ENCODE data around the gene FYN. TPM values are rescaled to one million over a fixed set of nuclear protein-coding genes. Genes with fewer than 3 reads are reported as not detected.

The FYN gene
- total and polyA plus RNA-seq, 10 of the 15 experiments (the other 5 are each of a cell fraction or from before 2014, with no cell fraction given) = 51.4 to 247 (median 138) TPM

GRCh38 chr6:111667931-111668330 lies 205.3 kb downstream of the FYN start:
- BruUV-seq (replicated peaks) = TSS peak; percentile 6
- intact Hi-C loops (cut with micrococcal nuclease; ENCODE audit: unreplicated experiment) (no loop called here), in situ Hi-C loops (cut with MboI) (no loop called here)
- H3K27ac ChIP-seq (ENCODE audit: control insufficient read depth, insufficient read depth) = no peak overlapping the region
- no peaks in the 10 kb centered on the region for H3K9me3 ChIP-seq (replicated peaks; ENCODE audit: control insufficient read depth, insufficient read depth, low read length)
- FAIRE-seq = no peak
- no peaks in the 10 kb centered on the region for H3K79me2 ChIP-seq (ENCODE audit: control insufficient read depth, insufficient read depth, low read length)
- ATAC-seq = no peak
- WGBS (ENCODE audit: insufficient coverage, insufficient replicate concordance, low lambda C conversion rate, missing lambda C conversion rate) = 73% methylated on average over 8 of the region's 8 CpGs
- SMC1A ChIA-PET (ENCODE audit: uncharacterized antibody, unreplicated experiment) = interaction anchor here (0.6 to 1.8 kb wide), 4 partner anchors 9 to 597 kb away, joined by 3 to 4 read pairs (median 4); a partner anchor contains a TSS
- POLR2A ChIA-PET = no interaction called here
- H2AFZ ChIP-seq (ENCODE audit: control insufficient read depth, low read depth, low read length) = no peak overlapping the region
- no peaks in the 10 kb centered on the region for H4K20me1 ChIP-seq (ENCODE audit: control insufficient read depth, insufficient read depth)
- no peak for TF ChIP-seq RAD21 (IDR thresholded peaks at IDR 0.05; ENCODE audit: insufficient read depth, low read depth, low read length)
- TF ChIP-seq MTA2 (IDR thresholded peaks at IDR 0.05; ENCODE audit: low read depth) = no peak
- no peak for TF ChIP-seq POLR2AphosphoS2 (IDR thresholded peaks at IDR 0.05; ENCODE audit: low read depth, low read length)
- no peak for TF ChIP-seq HDAC2 (IDR thresholded peaks at IDR 0.05)
- no peak for TF ChIP-seq KAT2A (conservative IDR thresholded peaks at IDR 0.05; ENCODE audit: control insufficient read depth, low read depth, low read length)
- TF ChIP-seq SKIL (IDR thresholded peaks at IDR 0.05; ENCODE audit: low read depth, poor library complexity, severe bottlenecking) = no peak
- no peak for TF ChIP-seq ZNF274 (IDR thresholded peaks at IDR 0.05; ENCODE audit: insufficient read depth, insufficient read length)
- TF ChIP-seq CBX3 (IDR thresholded peaks at IDR 0.05; ENCODE audit: borderline replicate concordance, low read depth) = no peak
- TF ChIP-seq ZNF592 (IDR thresholded peaks at IDR 0.05) = no peak
- no peak overlapping the region for H3K9ac ChIP-seq (ENCODE audit: control insufficient read depth, insufficient read depth, low read length)
- CTCF ChIA-PET = no interaction called here
- H3K4me2 ChIP-seq (ENCODE audit: control insufficient read depth, insufficient read depth) = no peak overlapping the region
- no peaks in the 10 kb centered on the region for H3K27me3 ChIP-seq (replicated peaks in 1 of 2; ENCODE audit: control insufficient read depth in 2 of 2, insufficient read depth in 2 of 2, low read length in 1 of 2)
- H3K4me1 ChIP-seq (ENCODE audit: control insufficient read depth, insufficient read depth, low read length) = no peaks in the 10 kb centered on the region
- RAD21 ChIA-PET (ENCODE audit: unreplicated experiment) = no interaction called here
- peaks cover 26 to 38% of the 10 kb centered on the region in 2 experiments for H3K36me3 ChIP-seq (ENCODE audit: control insufficient read depth in 2 of 2, insufficient read depth in 2 of 2, low read length in 1 of 2)
- no peak overlapping the region for H3K4me3 ChIP-seq
- no peak for DNase-seq (ENCODE audit: low read depth, low spot score)
